IPS DF 4.7 (cell line): ENCODE measurements around the gene MATN1.

Experiments used
- DNase-seq: peaks from one replicate; pipeline ENCODE4 v3.0.0-alpha.2; 2013; ENCODE audit warnings: low spot score; ENCODE audit errors: extremely low read depth

MATN1 gene

DNA sequence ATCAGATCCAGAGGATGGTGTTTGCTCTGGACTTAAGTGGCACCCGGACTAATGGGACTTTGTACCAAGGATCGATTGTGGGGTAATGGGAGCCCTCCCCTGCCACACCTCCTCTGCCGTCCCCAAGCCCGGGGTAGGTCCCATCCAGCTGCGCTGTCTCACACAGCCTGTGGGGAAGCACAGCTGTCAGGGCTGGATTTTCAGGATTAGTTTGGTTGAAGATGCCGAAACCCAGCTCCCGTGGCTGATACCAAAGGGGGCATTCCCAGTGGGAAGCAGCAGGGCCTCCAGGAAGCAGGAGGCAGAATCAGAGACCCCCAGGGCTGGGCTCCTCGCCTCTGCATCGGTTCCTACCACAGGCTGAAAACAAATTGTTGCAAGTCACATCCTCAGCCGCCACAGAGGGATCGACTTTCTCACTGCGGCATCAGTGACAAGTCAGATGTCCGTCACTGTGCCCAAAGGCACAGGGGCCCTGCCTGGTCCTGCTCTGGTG is 59.7 kb downstream of the MATN1 start:
- DNase-seq = no peak

DNA sequence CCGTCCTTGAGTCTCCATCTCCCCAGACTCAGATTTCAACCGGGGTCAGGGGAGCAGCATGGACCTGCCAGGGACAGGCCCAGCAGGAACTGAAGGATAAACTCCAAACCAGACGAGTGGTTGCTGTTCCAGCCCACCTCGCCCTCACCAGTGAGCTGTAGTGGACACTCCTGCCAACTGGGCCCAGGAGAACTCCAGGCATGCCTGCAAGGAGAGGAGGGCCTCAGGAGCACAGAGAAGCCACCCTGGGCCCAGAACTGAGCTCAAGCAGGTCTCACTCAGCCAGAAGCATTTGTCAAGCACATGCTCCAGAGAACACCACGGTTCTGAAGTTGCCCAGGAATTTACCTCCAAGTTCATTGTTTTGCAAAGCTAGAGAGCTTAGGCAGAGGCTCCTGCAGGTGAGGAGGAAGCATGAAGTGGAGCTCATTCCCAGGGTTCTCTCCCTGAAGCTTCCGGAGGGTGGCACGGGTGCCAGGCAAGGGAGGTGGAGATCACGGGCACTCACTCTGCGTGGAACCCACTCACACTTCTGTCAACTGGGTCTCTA is 61.0 kb downstream of the MATN1 start:
- DNase-seq = no peak

DNA sequence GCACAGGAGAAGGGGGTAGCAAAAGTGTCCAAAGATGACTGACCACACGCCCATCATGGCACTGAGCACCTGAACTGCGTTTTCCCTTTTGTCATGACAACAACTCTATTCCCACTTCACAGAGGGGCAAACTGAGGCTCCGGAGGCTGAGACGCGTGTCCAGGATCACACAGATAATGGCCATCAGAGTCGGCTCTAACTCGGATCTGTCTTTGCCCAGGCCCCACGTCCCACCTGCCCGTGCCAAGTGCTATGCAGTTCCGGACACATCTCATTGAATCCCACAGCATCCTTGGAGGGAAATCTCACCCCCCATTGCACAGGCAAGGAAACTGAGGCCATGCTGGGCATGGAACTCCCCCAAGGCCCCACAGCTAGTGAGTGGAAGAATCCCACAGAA is 62.1 kb downstream of the MATN1 start:
- no peak for DNase-seq
